Measurements from ENCODE around the gene SORCS3. TPM values are rescaled to one million over a fixed set of nuclear protein-coding genes. Genes with fewer than 3 reads are reported as not detected.

SORCS3 gene
- total and polyA plus RNA-seq, 2 of the 4 experiments (the other 2 are of a cell fraction), result not detected

DNA sequence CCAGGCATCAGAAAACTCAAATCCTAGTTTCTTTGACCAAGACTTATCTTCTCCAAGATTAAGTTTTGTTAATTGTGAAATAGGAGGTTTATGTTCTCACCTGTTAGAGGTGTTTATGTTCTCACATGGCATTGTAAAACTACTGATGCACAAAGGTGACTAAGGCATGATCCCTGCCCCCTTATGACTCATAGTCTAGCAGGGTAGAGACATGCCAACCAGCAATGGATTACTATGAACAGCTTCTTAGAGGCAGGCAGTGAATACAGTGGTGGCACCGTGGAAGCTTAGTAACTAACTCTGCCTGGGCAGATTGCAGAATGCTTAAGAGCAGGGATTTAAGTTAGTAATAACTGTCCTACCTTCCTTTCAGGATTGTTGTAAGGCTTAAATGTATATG, 400.9 kb downstream of the SORCS3 start:
- no peak overlapping the region for H4K91ac ChIP-seq (ENCODE audit: insufficient read depth, low read depth, low read length)
- no peak overlapping the region for H3K4me2 ChIP-seq (ENCODE audit: low read depth, low read length)
- no peaks in the 10 kb centered on the region for H3K79me1 ChIP-seq (ENCODE audit: low read depth in 1 of 2, low read length in 2 of 2)
- DNase-seq (no peak), ATAC-seq (ENCODE audit: low read depth) (no peak)
- no CpG with 5 or more reads among the region's 1 CpG for WGBS, 2 experiments (ENCODE audit: extremely low coverage in 2 of 2, insufficient read length in 1 of 2)
- no peak overlapping the region for H2BK120ac ChIP-seq (ENCODE audit: low read depth, low read length)
- H4K8ac ChIP-seq (ENCODE audit: low read depth in 2 of 2, low read length in 2 of 2), result no peak overlapping the region
- intact Hi-C loops (cut with micrococcal nuclease), result no loop called here
- no peak overlapping the region for H2AK9ac ChIP-seq (replicated peaks; ENCODE audit: low read depth, low read length, poor library complexity)
- POLR2A ChIA-PET (ENCODE audit: unreplicated experiment), result no interaction called here
- no peak overlapping the region for H2BK5ac ChIP-seq (ENCODE audit: low read depth, low read length, poor library complexity, severe bottlenecking)
- H3K56ac ChIP-seq (ENCODE audit: extremely low read depth, insufficient read depth, low read length), result no peak overlapping the region
- peaks cover 10% of the 10 kb centered on the region for H3K9me3 ChIP-seq (ENCODE audit: control insufficient read depth, insufficient read depth, low read length)
- H3K27me3 ChIP-seq (ENCODE audit: control insufficient read depth, insufficient read depth, low read length), result no peaks in the 10 kb centered on the region
- in situ Hi-C loops (cut with MboI; ENCODE audit: low sequenced_read_pairs), result no loop called here
- no peak for TF ChIP-seq FOS (IDR thresholded peaks at IDR 0.05; ENCODE audit: low read depth, low read length)
- TF ChIP-seq MXI1 (IDR thresholded peaks at IDR 0.05; ENCODE audit: borderline replicate concordance, low read depth, low read length), result no peak
- H2BK20ac ChIP-seq (ENCODE audit: low read depth, low read length), result no peak overlapping the region
- CTCF ChIA-PET, result no interaction called here
- no peak overlapping the region for H3K18ac ChIP-seq (ENCODE audit: low read depth, low read length)
- no peak overlapping the region for H3K9ac ChIP-seq (ENCODE audit: low read depth, low read length)
- H3K9me1 ChIP-seq (ENCODE audit: insufficient read depth, low read length), result no peaks in the 10 kb centered on the region
- no peak overlapping the region for H3K4ac ChIP-seq (ENCODE audit: low read depth, low read length)
- H3K36me3 ChIP-seq (ENCODE audit: control insufficient read depth, insufficient read depth, low read length), result no peaks in the 10 kb centered on the region
- no peak overlapping the region for H3K23ac ChIP-seq (ENCODE audit: low read depth, low read length)
- H2AK5ac ChIP-seq (ENCODE audit: low read depth, low read length), result no peak overlapping the region
- no peak overlapping the region for H2BK15ac ChIP-seq (ENCODE audit: low read depth, low read length)
- BruUV-seq (replicated peaks), result no TSS peak
- H3K14ac ChIP-seq (replicated peaks; ENCODE audit: low read depth, low read length), result no peak overlapping the region
- no peak overlapping the region for H4K5ac ChIP-seq (ENCODE audit: low read depth, low read length)
- no peaks in the 10 kb centered on the region for H4K20me1 ChIP-seq (ENCODE audit: insufficient read depth, low read length)
- H3K4me1 ChIP-seq (ENCODE audit: control insufficient read depth, insufficient read depth, low read length), result no peaks in the 10 kb centered on the region
- no peak overlapping the region for H3K27ac ChIP-seq (ENCODE audit: insufficient read depth, low read length)
- H3K4me3 ChIP-seq (ENCODE audit: insufficient read depth, low read depth, low read length), result no peak overlapping the region
- no peak overlapping the region for H2AFZ ChIP-seq (replicated peaks; ENCODE audit: low read length, poor library complexity)
- dilution Hi-C loops (cut with HindIII; ENCODE audit: low sequenced_read_pairs, unreplicated experiment), result no loop called here

Measured in IMR-90 (cell line).